Sigmoid colon (tissue), 4 donors: Measurements from ENCODE around the gene CDC14B.

Experiments
- EP300 ChIP-seq, 4 donors: sonication (generic); formaldehyde crosslinking; IDR thresholded peaks; one replicate each; pipeline ENCODE4 v1.6.1; 2017; ENCODE audit warnings: antibody characterized with exemption in 4 of 4
- POLR2A ChIP-seq, 2 donors: fragments of 450-650 bp; IDR thresholded peaks; one replicate each; pipeline ENCODE4 v1.6.1; 2016; ENCODE audit warnings: antibody characterized with exemption in 2 of 2, mild to moderate bottlenecking in 2 of 2, moderate library complexity in 2 of 2
- POLR2AphosphoS5 ChIP-seq, 4 donors: sonication (generic); formaldehyde crosslinking; IDR thresholded peaks; one replicate each; pipeline ENCODE4 v1.6.1; 2017; ENCODE audit warnings: antibody characterized with exemption in 4 of 4
- TF ChIP-seq, protein P1 (sequence below), 4 experiments: fragments of 450-650 bp in 3 of 4; fragments of 200-600 bp in 1 of 4; IDR thresholded peaks; one replicate each; pipeline ENCODE4 v1.5.1; 2016 to 2019; ENCODE audit warnings: antibody characterized with exemption in 4 of 4, mild to moderate bottlenecking in 3 of 4, moderate library complexity in 2 of 4

DNA sequence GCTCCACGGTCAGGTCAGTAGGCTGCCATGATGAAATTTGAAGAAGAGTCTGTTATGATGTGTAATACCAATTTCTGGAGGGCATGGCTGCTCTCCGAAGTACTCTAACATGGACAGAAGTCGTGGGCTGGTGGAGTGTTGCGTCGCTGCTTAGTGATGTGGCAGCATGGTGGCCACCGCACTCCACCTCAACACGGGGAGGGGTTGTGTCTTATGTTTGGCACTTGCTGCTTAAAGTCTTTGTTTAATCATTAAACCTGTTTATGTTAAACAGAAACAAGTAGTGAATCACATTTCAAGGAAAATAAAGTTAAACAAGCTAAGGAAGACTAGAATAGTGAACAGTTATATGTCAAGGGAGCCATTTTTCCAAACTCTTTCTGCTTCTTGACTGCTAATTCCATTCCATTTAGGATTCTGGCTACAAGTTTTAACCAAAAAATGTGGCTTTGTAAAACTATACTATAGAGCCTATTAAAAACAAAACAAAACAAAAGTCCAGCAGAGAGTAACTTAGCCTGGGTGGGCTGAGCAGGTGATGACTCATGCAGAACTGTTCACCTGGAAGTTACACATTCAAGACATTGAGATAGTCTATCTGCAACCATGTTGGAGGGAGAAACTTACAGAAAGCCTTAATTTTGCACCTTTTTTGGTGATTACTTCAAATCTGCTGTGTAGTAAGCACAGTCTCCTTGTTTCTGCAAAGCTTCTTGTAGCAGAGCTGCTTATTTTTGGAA, 160.2 kb downstream of the CDC14B start:
- TF ChIP-seq, protein P1, sequence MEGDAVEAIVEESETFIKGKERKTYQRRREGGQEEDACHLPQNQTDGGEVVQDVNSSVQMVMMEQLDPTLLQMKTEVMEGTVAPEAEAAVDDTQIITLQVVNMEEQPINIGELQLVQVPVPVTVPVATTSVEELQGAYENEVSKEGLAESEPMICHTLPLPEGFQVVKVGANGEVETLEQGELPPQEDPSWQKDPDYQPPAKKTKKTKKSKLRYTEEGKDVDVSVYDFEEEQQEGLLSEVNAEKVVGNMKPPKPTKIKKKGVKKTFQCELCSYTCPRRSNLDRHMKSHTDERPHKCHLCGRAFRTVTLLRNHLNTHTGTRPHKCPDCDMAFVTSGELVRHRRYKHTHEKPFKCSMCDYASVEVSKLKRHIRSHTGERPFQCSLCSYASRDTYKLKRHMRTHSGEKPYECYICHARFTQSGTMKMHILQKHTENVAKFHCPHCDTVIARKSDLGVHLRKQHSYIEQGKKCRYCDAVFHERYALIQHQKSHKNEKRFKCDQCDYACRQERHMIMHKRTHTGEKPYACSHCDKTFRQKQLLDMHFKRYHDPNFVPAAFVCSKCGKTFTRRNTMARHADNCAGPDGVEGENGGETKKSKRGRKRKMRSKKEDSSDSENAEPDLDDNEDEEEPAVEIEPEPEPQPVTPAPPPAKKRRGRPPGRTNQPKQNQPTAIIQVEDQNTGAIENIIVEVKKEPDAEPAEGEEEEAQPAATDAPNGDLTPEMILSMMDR (IDR thresholded peaks at IDR 0.05) = no peak
- TF ChIP-seq POLR2A (IDR thresholded peaks at IDR 0.05) = no peak
- no peak for TF ChIP-seq EP300 (IDR thresholded peaks at IDR 0.05)
- no peak for TF ChIP-seq POLR2AphosphoS5 (IDR thresholded peaks at IDR 0.05)
